ENCODE results near the gene PPP6R1.
A peak's percentile ranks its signal among the peaks of the same experiment; 100 is the strongest.

PPP6R1 gene

DNA sequence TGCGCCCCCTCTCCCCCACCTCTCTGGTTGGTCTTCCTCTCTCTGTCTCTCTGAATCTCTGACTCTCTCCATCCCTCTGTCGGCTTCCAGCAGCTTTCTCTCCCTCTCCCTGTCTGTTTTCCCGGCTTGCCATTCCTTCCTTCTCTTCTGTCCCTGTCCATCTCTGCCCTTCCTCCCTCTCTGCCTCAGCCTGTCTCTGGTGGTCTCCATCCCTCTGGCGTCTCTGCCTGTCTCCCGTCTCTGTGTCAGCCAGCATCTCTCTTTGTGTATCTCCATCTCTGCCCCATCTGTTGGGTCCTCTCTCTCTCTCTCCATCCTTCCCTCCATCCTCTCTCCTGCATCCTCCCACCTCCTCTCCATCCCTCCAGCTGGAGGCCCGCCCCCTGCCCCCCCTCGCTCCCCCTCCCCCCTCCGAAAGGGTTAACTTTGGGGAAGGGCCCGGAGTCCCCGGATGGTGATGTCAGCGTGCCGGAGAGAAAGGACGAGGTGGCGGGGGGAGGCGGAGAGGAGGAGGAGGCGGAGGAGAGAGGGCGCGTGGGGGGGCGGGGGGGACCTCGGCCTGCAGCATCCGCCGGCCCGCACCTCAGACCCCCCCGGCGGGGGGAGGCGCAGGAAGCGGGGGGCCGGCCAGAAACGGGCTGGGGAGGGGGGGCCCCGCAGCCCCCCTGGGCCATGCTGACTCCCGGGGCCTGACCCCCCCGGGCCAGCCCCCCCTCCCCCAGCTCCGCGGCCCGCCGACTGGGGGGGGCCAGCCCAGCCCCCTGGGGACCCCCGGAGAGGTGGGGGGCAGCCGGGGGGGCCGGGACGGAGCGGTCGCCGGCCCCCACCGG is 24.9 kb upstream of the PPP6R1 start, which contains the start of gene BRSK1:
BRSK1 (plus strand) TSS at position 450 of the 830 bp plus-strand sequence. CDS start 446 bp downstream, outside the sequence.
- DNase-seq (ENCODE audit: low read depth): no peak

DNA sequence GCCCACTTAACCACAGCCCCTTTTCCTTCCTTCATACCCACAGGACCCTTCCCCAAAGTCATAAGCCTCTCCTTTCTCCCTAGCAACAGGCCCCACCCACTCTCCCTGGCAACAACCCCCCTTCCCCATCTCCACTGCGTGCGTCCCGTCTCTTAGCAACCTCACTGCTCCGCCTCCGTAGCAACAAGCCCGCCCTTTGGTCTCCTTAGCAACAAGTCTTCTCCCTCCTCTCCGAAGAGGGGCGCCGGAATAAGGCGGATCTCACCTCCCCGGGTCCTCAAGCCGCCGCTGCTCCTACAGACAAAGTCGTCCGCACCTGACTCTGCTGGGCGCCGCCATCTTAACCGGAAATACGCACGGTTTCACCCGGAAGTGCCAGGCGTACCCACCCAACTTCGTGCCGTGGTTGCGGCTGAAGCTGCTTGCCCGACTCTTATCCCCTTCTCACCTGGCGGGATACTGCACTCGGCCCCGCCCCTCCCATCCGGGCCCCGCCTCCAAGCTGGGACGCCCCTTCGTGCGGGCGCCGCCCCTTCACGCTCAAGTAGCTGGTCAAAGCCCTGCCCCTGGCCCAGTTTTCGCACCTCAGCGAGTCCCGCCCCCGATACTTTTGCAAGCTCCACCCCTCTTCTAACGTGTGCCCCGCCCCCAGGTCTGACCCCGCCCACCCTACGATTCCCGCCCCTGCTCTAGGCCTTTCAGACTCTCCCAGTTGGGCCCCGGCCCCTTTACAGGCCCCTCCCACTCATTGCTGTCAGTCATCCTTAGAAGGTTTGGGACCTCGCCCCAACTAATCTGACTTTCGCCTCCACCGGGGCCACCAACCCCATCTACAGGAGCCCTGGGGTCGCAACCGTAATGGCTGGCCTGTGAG is 21.2 kb upstream of the PPP6R1 start, which contains the start of gene HSPBP1:
HSPBP1 (minus strand) TSS at position 341 of the 874 bp plus-strand sequence. CDS start 502 bp downstream, outside the sequence.
- DNase-seq (ENCODE audit: low read depth): peak; percentile 91

DNA sequence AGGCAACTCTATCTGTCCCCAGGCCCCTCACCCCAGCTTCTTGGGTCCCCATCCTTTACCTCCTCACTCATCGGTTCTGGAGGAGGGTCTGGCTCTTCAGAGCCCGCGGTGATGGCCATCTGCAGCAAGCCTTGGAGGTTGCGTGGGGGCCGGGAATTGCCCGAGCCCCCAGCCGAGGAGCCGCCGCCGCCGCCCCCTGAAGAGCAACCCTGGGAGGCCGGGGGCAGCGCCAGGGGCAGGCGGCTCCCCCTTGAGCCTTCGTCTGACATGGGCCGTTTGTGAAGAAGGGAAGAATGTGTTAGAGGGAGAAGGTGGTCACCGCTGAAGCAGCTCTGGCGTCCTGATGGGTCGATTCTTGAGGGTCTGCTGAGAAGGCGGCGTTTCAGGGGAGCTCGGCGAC is 20.5 kb upstream of the PPP6R1 start:
- no peak for DNase-seq (ENCODE audit: low read depth)

DNA sequence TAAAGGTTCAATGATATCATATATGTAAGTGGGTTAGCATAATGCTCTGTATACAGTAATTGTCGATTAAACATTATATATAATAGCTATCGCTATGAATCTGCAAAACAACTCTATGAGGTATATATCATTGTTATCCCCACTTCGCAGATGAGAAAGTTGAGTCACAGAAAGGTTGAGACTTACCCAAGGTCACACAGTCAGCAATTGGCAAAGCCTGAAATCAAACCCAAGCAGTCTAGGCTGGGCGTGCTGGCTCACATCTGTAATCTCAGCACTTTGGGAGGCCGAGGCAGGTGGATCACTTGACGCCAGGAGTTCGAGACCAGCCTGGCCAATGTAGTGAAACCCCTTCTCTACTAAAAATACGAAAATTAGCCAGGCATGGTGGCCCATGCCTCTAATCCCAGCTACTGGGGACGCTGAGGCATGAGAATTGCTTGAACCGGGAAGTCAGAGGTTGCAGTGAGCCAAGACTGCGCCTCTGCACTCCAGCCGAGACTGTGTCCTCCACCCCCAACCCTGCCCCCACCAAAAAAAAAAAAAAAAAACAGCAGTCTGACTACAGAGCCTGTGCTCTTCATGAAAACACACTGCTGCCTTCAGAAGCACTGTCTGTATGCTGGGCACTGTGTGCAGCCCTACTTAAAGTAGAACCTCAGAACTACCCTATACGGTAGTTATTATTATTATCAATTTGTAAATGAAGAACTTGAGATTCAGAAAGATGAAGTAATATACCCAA is 19.7 kb upstream of the PPP6R1 start:
- no peak for DNase-seq (ENCODE audit: low read depth)

DNA sequence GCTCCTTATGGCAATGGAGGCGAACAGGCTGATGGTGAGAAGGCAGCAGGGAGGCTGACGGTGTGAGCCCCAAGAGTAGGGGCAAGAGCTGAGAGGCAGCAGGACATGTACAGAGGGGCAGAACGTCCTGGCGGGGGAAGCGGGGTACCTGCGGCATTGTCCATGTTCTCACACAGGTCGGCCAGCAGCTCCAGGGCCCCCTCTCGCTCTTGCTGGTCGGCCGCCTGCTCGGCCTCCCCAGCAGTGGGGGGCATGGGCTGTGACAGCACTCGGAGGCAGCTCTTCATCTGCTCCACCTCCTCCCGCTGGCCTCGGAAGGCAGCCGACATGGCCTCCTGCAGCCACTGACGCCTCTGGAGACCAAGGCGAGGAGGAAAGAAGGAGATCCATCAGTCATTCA is 18.7 kb upstream of the PPP6R1 start:
- no peak for DNase-seq (ENCODE audit: low read depth)

DNA sequence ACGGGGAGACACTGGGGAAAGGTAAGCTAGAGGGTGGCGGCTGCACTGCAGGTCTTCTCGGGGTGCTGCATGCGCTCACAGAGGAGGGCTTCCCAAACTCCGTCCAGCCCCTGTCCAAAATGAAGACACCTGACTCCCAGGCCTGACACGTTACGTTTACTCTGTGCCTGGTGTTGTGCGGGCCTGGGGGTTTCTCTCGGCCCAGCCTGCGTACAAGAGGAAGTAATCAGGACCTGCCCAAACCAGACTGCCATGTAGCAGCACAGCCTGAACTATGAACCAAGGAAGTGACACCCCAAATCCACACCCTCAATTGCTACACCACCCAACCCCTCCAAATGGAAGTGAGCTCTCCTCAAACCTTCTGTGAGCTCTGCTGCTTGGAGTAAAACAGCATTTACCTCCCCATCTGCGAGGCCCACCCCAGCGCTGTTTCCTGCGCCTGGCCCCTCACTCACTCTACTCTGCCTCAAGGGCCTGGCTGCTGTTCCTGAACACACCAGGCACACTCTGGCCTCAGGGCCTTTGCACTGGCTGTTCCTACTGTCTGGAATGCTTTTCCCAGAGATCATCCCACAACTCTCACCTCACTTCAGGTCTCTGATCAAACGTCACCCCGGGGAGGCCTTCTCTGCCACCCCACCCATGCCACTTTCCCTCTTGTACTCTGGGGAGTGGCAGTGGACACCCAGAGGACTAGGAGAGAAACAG is 18.1 kb upstream of the PPP6R1 start:
- no peak for DNase-seq (ENCODE audit: low read depth)

DNA sequence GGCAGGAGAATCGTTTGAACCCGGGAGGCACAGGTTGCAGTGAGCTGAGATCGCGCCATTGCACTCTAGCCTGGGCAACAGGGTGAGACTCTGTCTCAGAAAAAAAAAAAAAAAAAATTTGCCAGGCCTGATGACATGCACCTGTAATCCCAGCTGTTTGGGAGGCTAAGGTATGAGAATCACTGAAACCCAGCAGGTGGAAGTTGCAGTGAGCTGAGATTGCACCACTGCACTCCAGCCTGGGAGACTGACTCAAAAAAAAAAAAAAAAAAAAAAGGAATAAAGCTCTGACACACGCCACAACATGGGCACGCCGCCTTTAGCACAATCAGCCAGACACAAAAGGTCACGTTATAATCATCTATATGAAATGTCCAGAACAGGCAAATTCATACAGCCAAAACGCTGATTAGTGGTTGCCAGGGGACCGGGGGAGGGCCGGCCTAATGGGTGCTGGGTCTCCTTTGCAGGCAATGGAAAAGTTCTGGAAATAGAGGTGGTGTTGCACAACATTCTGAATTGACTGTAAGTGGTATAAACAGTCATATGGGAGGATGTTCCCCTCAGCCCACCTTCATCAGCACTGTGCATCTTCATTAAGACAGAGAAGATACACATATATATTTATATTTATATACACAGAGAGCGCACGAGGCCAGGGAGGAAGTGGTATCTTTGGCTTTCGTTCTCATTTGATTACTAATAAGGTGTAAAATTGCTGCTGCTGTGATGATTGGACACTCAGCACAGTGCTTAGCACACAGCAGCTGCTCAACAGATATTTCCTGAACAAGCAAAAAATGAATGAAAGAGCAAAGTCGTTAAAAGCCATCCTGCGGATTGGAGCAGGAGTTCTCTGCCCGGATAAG is 17.3 kb upstream of the PPP6R1 start:
- no peak for DNase-seq (ENCODE audit: low read depth)

DNA sequence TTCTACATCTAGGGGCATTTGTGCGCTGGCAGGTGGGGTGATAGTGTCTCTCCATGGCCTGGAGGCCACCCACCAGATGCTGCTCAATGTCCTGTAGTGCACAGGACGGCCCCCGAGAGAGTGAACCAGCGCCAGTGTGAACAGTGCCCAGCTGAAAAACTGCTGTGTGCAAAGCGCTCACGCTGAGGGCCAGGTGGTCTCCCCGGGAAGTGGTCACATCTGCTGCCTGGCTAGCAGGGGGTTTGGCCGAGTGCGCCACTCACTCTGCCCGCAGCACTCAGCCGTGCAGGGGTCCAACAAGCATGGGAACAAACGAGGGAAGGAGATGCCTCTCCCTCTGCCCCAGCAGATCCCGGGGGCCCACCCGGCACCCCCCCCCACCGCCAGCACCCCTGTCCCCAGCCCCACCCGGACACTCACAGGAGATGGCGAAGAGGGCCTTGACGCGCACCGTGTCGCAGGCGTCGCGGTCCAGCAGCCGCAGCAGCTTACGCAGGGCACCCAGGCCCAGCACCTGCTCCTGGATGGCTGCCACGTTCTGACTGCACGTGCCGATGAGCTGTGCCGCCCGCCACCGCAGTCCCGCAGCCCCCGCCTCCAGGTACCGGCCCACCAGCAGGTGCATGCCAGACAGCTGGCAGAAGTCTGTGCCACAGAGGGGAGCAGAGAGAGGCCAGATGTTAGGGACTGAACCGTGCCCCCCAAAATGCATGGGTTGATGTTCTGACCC is 15.3 kb upstream of the PPP6R1 start:
- no peak for DNase-seq (ENCODE audit: low read depth)

DNA sequence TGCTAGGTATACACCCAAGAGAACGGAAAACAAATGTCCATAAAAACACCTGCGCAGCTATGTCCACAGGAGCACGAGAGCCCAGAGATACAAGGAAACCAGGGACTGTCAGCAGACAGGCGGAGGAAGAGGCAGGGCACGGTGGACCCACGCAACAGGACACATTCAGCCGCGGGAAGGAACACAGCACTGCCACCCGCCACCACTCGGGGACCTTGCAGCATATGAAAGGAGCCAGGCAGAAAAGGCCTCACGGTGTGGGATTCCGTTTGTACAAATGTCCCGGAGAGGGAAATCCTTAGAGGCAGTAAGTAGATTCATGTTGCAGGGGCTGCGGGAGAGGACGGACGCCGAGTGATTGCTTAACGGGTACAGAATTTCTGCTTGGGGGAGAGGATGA is 13.3 kb upstream of the PPP6R1 start:
- no peak for DNase-seq (ENCODE audit: low read depth)

DNA sequence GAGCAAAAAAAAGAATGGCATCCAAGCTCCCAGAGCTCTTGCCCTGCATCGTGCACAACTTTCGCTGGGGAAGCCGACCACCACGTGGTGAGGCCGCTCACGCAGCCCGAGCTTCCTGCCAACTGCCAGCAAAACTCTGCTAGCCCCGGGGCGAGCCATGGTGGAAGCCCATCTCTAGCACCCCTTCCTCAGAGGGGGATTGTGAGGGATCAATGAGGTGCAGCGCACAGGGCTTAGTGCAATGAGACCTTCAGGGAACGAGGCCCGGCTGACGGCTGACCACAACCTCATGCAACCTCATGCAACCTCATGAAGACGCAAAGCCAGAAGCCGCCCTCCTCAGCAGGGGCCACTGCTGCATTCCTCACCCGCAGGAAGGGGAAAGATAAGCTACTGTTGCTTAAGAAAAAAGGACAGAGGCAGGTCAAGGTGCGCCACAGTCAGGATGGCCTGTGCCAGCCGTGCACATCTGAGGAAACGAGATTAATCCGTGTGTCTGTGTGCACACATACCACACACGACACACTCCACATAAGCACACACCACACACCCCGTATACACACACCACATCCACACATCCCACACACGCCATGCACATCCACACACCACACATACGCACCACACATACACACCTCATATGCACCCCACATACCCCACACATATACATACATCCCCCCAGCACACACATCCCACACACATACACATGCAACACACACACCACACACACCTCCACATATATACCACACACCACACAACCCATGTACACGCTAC is 11.5 kb upstream of the PPP6R1 start:
- no peak for DNase-seq (ENCODE audit: low read depth)

DNA sequence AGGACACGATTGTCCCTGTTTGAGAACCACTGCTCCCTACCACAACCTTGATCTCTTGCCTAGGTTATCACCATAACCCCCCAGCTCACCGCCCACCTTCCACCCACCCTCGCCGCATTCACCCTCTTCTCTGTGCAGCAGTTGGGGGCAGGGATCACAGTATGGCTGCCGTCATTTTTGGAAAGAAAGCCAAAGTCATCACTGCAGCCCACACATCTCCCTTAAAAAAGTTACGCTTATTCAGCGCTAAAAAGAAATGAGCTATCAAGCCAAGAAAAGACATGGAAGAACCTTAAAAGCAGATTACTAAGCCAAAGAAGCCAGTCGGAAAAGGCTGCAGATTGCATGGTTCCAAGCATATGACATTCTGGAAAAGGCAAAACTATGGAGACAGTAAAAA is 10.5 kb upstream of the PPP6R1 start:
- no peak for DNase-seq (ENCODE audit: low read depth)

DNA sequence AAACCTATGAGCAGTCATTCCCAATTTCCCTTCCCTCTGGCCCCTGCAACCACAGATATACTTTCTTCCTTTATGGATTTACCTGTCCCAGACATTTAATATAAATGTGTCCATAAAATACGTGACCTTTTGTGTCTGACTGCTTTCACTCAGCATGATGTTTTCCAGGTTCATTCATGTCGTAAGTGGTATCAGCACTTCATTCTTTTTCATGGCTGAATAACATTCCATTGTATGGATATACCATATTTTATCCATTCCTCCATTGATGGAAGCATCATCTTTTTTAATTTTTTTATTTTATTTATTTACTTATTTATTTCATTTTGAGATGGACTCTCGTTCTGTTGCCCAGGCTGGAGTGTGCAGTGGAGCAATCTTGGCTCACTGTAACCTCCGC is 8.0 kb upstream of the PPP6R1 start:
- no peak for DNase-seq (ENCODE audit: low read depth)

DNA sequence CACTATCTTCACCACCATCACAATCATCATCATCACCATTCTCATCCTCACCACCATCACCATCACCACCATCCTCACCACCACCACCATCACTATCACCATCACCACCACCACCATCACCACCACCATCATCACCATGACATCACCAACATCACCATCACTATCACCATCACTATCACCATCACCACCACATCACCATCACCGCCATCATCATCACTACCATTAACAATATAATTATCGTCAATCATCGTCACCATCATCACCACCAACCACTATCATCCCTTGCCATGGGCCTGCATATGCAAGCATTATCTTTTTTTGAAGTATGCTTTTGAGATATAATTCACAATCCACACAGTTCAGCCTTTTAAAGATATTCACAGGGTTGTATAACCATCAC is 7.6 kb upstream of the PPP6R1 start:
- DNase-seq (ENCODE audit: low read depth): no peak

DNA sequence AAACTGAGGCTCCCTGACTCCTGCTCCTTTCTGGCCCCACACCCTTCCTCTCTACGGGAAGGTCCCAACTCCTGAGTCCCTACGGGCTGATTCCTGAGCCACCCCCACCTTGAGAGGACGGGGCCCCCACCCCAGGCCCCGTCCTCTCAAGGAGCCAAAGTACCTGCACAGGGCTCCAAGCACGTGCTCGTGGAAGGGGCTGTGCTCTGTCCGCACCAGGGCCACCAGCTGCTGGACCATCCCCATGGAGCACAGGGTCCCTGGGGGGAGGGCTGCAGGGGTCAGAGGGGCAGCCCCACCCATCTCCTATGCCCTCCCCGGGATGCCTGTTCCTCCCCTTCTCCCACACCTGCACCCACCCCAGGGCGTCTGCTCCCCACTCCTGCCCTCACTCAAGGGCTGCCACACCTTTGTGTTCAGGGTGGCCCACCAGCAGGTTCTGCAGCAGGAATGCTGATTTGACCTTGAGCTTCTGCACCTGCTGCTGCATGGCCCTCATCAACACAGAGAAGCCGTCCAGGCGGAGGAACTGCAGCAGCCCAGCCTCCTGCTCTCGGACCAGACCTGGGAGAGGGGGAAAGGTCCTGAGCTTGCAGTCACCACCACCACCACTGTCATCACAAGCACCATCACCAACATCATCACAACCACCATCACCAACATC is 7.0 kb upstream of the PPP6R1 start:
- no peak for DNase-seq (ENCODE audit: low read depth)

DNA sequence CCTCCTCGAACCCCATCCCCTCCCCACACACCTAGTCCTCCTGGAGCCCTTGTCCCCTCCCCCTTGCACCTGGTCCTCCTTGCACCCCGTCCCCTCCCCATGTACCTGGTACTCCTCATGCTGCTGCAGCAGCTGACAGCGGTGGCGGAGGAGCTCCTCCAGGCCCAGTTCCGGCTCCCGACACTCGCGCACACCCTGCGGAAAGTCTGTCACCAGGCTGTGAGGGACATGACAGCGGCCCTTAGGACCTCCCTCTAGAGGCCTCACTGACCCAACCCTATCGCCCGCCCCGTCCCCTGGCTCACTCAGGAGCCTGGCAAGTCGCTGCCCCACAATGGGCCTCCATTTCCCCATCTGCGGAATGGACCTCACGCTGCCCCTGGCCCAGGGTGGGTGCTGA is 6.4 kb upstream of the PPP6R1 start:
- DNase-seq (ENCODE audit: low read depth): no peak

DNA sequence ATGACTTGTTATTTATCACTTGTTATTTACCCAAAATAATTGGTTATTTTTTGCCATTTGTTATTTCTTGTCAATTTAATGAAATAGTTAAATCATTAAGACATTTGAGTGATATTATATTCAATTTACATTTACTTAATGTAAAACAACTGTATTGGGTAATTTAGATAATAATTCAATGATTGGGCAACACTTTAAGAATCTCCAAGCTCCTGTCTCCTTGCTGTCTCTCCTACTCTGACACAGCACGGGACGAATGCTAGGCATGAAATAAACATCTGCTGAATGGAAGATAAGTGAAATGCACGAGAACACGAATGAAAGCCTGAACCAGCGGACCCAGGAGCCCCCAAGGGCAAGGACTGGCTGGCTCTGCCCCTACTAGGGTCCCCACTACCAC is 5.7 kb upstream of the PPP6R1 start:
- no peak for DNase-seq (ENCODE audit: low read depth)

DNA sequence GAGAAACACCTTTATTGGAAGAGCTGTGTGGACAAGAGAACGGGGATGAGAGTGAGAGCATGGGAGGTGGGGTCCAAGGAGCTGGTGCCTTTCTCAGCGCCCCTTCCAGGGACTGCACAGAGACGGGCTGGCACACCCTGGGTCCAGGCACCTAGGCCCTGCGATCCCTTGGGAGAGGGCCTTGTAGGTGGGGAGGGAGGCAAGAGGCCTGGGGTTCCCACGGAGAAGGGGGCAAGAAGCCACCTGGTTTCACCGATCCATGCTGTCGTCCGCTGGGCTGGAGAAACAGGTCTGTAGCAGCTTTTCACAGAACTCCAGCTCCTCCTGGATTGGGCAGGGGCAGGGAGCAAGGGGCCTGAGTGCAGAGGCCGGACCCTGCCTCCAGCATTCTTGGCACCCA is 3.5 kb upstream of the PPP6R1 start:
- DNase-seq (ENCODE audit: low read depth): no peak

DNA sequence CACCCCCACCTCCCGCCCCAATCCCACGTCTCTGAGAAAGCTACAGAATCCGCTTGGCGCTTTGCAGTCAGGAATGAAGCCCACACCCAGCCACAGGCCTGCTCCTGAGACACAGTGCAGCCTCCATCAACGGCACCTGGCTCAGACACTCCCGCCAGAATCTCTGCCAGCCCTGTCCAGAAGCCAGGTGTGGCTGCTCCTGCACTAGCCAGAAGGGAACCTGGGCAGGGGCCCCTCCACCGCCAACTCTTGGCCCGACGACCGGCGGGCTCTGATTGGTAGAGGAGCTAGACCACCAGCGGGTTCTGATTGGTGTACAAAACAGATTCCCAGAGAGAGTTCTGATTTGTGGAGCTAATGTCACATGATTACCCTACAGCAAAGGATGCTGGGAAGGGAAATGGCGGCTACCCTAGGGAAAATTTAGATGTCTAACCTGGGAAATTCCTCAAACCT is 2.9 kb upstream of the PPP6R1 start:
- DNase-seq (ENCODE audit: low read depth): no peak
